B cell (primary cell): ENCODE results near the gene WDR27. TPM values are rescaled to one million over a fixed set of nuclear protein-coding genes. Genes with fewer than 3 reads are reported as not detected.
A peak's percentile ranks its signal among the peaks of the same experiment; 100 is the strongest.

Source experiments
- ATAC-seq: fragments of 200-7000 bp; cut with Tn5 transposase; one replicate; pipeline ENCODE4 v1.10.0; 2021; ENCODE audit warnings: low read depth, mild to moderate bottlenecking, moderate number of reproducible peaks, moderate library complexity
- CTCF ChIA-PET: fragments of 350-600 bp; sonication (Branson Sonifier 250); formaldehyde crosslinking; loops from one replicate; lab custom pipeline; 2021; ENCODE audit warnings: antibody characterized with exemption, inconsistent platforms; lab: Charles Lee
- POLR2A ChIA-PET: fragments of 350-600 bp; sonication (Branson Sonifier 250); formaldehyde crosslinking; loops from one replicate; lab custom pipeline; 2021; ENCODE audit warnings: antibody characterized with exemption; lab: Charles Lee
- DNase-seq: peaks from one replicate; pipeline ENCODE4 v3.0.0; 2013
- H2AFZ ChIP-seq: 2 replicates; pipeline ENCODE4 v1.6.1; 2012; ENCODE audit warnings: mild to moderate bottlenecking, low read depth, low read length; ENCODE audit not compliant: insufficient read depth, poor library complexity, severe bottlenecking
- H3K27ac ChIP-seq, 2 donors: 1 replicate in 1 of 2; 2 replicates in 1 of 2; pipeline ENCODE4 v1.5.1; 2012 to 2013; ENCODE audit warnings: low read length in 2 of 2, mild to moderate bottlenecking in 2 of 2, moderate library complexity in 1 of 2
- H3K27me3 ChIP-seq, 4 experiments: fragments of 200-600 bp in 1 of 4; sonication (generic) in 1 of 4; replicated peaks in 1 of 4; 1 replicate in 2 of 4; 2 replicates in 2 of 4; pipeline versions ENCODE4 v1.6.1 to v1.7.0; 2013 to 2016; ENCODE audit warnings: low read length in 3 of 4, mild to moderate bottlenecking in 2 of 4, mixed read lengths in 1 of 4, moderate library complexity in 1 of 4; ENCODE audit not compliant: insufficient read depth in 4 of 4, control insufficient read depth in 3 of 4; ENCODE audit errors: control extremely low read depth in 1 of 4
- H3K36me3 ChIP-seq, 2 experiments: replicated peaks in 1 of 2; 1 replicate in 1 of 2; 2 replicates in 1 of 2; pipeline versions ENCODE4 v1.6.1 to v1.7.1; 2013; ENCODE audit warnings: low read length in 1 of 2; ENCODE audit not compliant: insufficient read depth in 2 of 2, control insufficient read depth in 1 of 2; ENCODE audit errors: control extremely low read depth in 1 of 2, extremely low read depth in 1 of 2
- H3K4me1 ChIP-seq, 2 donors: fragments of 200-600 bp in 1 of 2; sonication (generic) in 1 of 2; 1 replicate in 1 of 2; 2 replicates in 1 of 2; pipeline versions ENCODE4 v1.5.1 to v1.6.1; 2013 to 2017; ENCODE audit warnings: low read length in 2 of 2; ENCODE audit not compliant: control insufficient read depth in 2 of 2, insufficient read depth in 2 of 2
- H3K4me2 ChIP-seq: replicated peaks from 2 replicates; pipeline ENCODE3; 2012; ENCODE audit warnings: mild to moderate bottlenecking, low read depth, low read length; ENCODE audit not compliant: poor library complexity, severe bottlenecking
- H3K4me3 ChIP-seq, 5 experiments: fragments of 200-600 bp in 1 of 5; sonication (generic) in 1 of 5; 1 replicate in 3 of 5; 2 replicates in 2 of 5; pipeline versions ENCODE4 v1.5.1 to v1.7.0; 2011 to 2016; ENCODE audit warnings: low read length in 4 of 5, mild to moderate bottlenecking in 4 of 5, low read depth in 2 of 5, control low read depth in 1 of 5, moderate library complexity in 1 of 5; ENCODE audit not compliant: insufficient read depth in 1 of 5; ENCODE audit errors: control extremely low read depth in 1 of 5, extremely low read depth in 1 of 5
- H3K79me2 ChIP-seq: fragments of 200-600 bp; sonication (generic); one replicate; pipeline ENCODE4 v1.6.0; 2016; ENCODE audit warnings: low read length; ENCODE audit not compliant: control insufficient read depth, insufficient read depth
- H3K9ac ChIP-seq: fragments of 200-600 bp; sonication (generic); 2 replicates; pipeline ENCODE4 v1.6.1; 2017; ENCODE audit warnings: mild to moderate bottlenecking, low read length, moderate library complexity
- H3K9me3 ChIP-seq, 3 donors: one replicate each; pipeline versions ENCODE4 v1.6.1 to v1.7.1; 2013; ENCODE audit warnings: low read length in 2 of 3; ENCODE audit not compliant: control insufficient read depth in 2 of 3, insufficient read depth in 1 of 3; ENCODE audit errors: control extremely low read depth in 1 of 3
- H4K20me1 ChIP-seq: 2 replicates; pipeline ENCODE4 v1.6.0; 2012; ENCODE audit warnings: mild to moderate bottlenecking, low read length; ENCODE audit not compliant: insufficient read depth, control insufficient read depth, poor library complexity, severe bottlenecking
- H3K27ac Mint-ChIP-seq: one replicate; pipeline ENCODE4 v1.8.0; 2021; ENCODE audit warnings: mixed read lengths
- H3K27me3 Mint-ChIP-seq: one replicate; pipeline ENCODE4 v1.8.0; 2021; ENCODE audit warnings: mixed read lengths
- H3K4me1 Mint-ChIP-seq: one replicate; pipeline ENCODE4 v1.8.0; 2021; ENCODE audit warnings: mixed read lengths
- H3K4me3 Mint-ChIP-seq: one replicate; pipeline ENCODE4 v1.8.0; 2021; ENCODE audit warnings: mixed read lengths
- H3K9me3 Mint-ChIP-seq: one replicate; pipeline ENCODE4 v1.8.0; 2022; ENCODE audit warnings: mixed read lengths; ENCODE audit not compliant: insufficient read depth
- CTCF ChIP-seq: fragments of 200-600 bp; IDR thresholded peaks from one replicate; pipeline ENCODE4 v1.8.0; 2022; ENCODE audit warnings: antibody characterized with exemption, mild to moderate bottlenecking
- EZH2 ChIP-seq: IDR thresholded peaks from 2 replicates; pipeline ENCODE4 v1.6.1; 2012; ENCODE audit warnings: borderline replicate concordance, low read depth, mild to moderate bottlenecking, moderate library complexity, low read length; ENCODE audit not compliant: insufficient read depth, poor library complexity, severe bottlenecking
- WGBS: methylation state at CpG from one replicate; pipeline ENCODE4 v1.1.5; 2013; ENCODE audit warnings: missing lambda C conversion rate; ENCODE audit not compliant: insufficient coverage; 5-methylcytosine and 5-hydroxymethylcytosine counted together
- intact Hi-C: fragments of 100-400 bp; cut with micrococcal nuclease; formaldehyde crosslinking; loops from one replicate; pipeline ENCODE4 v1.10.0; 2022
- polyA plus RNA-seq: library from polyadenylated mRNA; depleted of rRNA; stranded (reverse); fragments of >200 nt; gene quantifications from 2 replicates; pipeline ENCODE4 v1.2.3, GENCODE V29; 2012
- total RNA-seq, 2 donors: library from RNA; stranded (reverse); fragments of 120-200 nt in 1 of 2; gene quantifications; 1 replicate in 1 of 2; 2 replicates in 1 of 2; pipeline versions ENCODE4 v1.2.3 to v1.2.4, GENCODE V29; 2013 to 2022

Gene WDR27
- total and polyA plus RNA-seq, 2 donors (not counting 1 experiment from before 2014, with no cell fraction given): 64.3 to 86.3 TPM

- H3K27ac Mint-ChIP-seq: no peak overlapping the region
- DNase-seq: no peak
Measured at GRCh38 chr6:169420912-169421543, 280.8 kb downstream of the WDR27 start.

More at GRCh38 chr6:169420912-169421543, 280.8 kb downstream of the WDR27 start:
- Histone ChIP-seq H3K27ac (no peak overlapping the region), H3K36me3 (no peaks in the 10 kb centered on the region), H3K79me2 (no peaks in the 10 kb centered on the region), H2AFZ (no peak overlapping the region), H3K4me3 (no peak overlapping the region), H3K4me2 (no peak overlapping the region), H3K4me1 (no peaks in the 10 kb centered on the region), H3K27me3 (no peaks in the 10 kb centered on the region), H3K9ac (no peak overlapping the region), H3K9me3 (peaks cover 0 to 26% (median 0%) of the 10 kb centered on the region in 3 donors), H4K20me1 (no peaks in the 10 kb centered on the region)
- ChIA-PET CTCF (interaction anchor here (0.6 to 1.4 kb wide), 2 partner anchors 163 to 280 kb away, joined by 3 to 4 read pairs; partner anchors contain the start of gene WDR27), POLR2A (no interaction called here)
- H3K4me3 Mint-ChIP-seq: no peak overlapping the region
- H3K4me1 Mint-ChIP-seq: no peaks in the 10 kb centered on the region
- no peaks in the 10 kb centered on the region for H3K27me3 Mint-ChIP-seq
- 81% methylated on average over 13 of the region's 15 CpGs for WGBS
- TF ChIP-seq CTCF (peak; percentile 34), EZH2 (no peak)
- ATAC-seq: no peak
- intact Hi-C loops: no loop called here
- no peaks in the 10 kb centered on the region for H3K9me3 Mint-ChIP-seq
